ENCODE data around the gene PPP2R2D. TPM values are rescaled to one million over a fixed set of nuclear protein-coding genes. Genes with fewer than 3 reads are reported as not detected.
A peak's percentile ranks its signal among the peaks of the same experiment; 100 is the strongest.

The PPP2R2D gene
- total and polyA plus RNA-seq, 9 donors = 26.7 to 62.9 (median 42.0) TPM

DNA sequence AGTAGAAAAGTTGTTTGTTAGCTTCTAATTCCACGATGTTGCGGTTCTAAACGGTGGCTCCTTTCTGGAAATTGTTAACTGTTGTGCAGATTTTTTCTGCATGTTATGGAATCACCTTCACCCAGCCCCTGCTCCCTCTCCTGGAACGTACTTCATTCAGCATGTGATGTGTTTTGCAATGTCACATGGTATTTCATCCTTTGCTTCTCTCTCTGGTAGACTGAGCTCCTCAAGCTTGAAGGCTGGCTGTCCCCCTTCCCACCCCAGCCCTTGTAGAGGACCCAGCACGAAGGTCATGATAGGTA is 4.4 kb downstream of the PPP2R2D start:
- no peak overlapping the region for H3K4me3 ChIP-seq
- no peaks in the 10 kb centered on the region for H3K27me3 ChIP-seq
- WGBS, 3 donors = 53 to 74% (median 55%) methylated on average over 5 of the region's 5 CpGs
- DNase-seq = no peak
- intact Hi-C loops (cut with DNase I) = loop anchor here in 2 of 4 donors (10.0 kb wide), 2 partner anchors 70 to 80 kb away; partner anchors contain the start of gene BNIP3 (in 1 of the 2)
- peaks cover 39% of the 10 kb centered on the region for H3K4me1 ChIP-seq (ENCODE audit: insufficient read depth)
- no peaks in the 10 kb centered on the region for H3K36me3 ChIP-seq
- TF ChIP-seq POLR2A (IDR thresholded peaks at IDR 0.05) (no peak), EP300 (IDR thresholded peaks at IDR 0.05) (no peak)
- TF ChIP-seq, protein P1, sequence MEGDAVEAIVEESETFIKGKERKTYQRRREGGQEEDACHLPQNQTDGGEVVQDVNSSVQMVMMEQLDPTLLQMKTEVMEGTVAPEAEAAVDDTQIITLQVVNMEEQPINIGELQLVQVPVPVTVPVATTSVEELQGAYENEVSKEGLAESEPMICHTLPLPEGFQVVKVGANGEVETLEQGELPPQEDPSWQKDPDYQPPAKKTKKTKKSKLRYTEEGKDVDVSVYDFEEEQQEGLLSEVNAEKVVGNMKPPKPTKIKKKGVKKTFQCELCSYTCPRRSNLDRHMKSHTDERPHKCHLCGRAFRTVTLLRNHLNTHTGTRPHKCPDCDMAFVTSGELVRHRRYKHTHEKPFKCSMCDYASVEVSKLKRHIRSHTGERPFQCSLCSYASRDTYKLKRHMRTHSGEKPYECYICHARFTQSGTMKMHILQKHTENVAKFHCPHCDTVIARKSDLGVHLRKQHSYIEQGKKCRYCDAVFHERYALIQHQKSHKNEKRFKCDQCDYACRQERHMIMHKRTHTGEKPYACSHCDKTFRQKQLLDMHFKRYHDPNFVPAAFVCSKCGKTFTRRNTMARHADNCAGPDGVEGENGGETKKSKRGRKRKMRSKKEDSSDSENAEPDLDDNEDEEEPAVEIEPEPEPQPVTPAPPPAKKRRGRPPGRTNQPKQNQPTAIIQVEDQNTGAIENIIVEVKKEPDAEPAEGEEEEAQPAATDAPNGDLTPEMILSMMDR (IDR thresholded peaks at IDR 0.05) = no peak
- H3K27ac ChIP-seq = no peak overlapping the region
- no peaks in the 10 kb centered on the region for H3K9me3 ChIP-seq

DNA sequence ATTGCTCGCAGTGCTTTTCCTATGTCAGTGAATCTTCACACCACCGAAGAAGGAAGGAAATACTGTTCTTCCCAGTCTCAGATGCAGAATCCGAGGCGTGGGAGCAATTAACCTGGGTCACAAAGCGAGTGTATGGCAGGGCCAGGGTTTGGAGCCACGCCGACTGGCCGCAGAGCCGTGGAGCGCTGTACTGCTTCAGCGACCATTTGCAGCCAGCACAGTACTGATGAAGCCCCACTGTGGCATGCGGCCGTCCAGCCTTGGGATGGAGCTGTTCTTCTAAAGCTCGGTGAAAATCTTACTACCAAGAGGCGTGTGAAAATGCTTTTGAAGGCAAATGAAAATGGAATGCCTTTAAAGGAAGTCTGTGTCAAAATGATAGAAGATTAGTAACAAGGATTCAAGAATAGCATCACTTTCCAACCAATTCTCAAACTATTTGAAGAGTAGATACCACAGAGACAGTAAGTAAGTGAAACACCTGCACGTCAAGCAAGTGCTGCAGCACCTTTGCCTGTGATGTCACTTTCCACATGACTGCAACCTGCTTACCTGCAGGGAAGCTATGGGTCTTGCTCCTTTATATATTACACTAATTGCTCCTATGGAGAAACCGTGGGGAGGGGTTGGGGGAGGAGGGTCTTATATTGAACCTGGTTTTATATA is 4.9 kb downstream of the PPP2R2D start:
- no peak overlapping the region for H3K4me3 ChIP-seq
- intact Hi-C loops (cut with DNase I) = loop anchor here in 2 of 4 donors (10.0 kb wide), 2 partner anchors 69 to 79 kb away; partner anchors contain the start of gene BNIP3 (in 1 of the 2)
- TF ChIP-seq, protein P1 (IDR thresholded peaks at IDR 0.05) = no peak
- TF ChIP-seq EP300 (IDR thresholded peaks at IDR 0.05) (no peak), POLR2A (IDR thresholded peaks at IDR 0.05) (no peak)
- H3K27ac ChIP-seq = no peak overlapping the region
- H3K4me1 ChIP-seq (ENCODE audit: insufficient read depth) = peaks cover 41% of the 10 kb centered on the region
- H3K27me3 ChIP-seq = no peaks in the 10 kb centered on the region
- no peaks in the 10 kb centered on the region for H3K36me3 ChIP-seq
- peak in 1 of 5 donors; percentile 35 for DNase-seq
- WGBS, 3 donors = 66 to 90% (median 76%) methylated on average over 17 of the region's 17 CpGs
- H3K9me3 ChIP-seq = no peaks in the 10 kb centered on the region

DNA sequence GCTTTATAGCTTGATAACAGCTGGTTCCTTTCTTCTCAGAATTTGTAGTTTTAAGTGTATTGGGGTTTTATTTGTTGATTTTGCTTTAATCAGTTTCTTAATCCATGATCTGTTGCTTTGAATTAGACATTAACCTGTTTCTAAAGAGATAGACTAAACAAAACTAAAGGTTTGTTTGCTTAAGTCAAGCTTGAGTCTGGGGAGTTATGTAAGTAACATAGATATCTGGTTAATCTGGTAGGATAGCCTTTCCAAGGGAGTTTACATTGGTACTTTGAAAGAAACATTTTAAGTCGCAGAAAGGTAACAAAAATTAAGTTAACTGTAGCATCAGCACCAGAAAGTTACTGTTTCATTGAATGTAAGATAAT is 5.4 kb downstream of the PPP2R2D start:
- Histone ChIP-seq H3K27me3 (no peaks in the 10 kb centered on the region), H3K4me1 (ENCODE audit: insufficient read depth) (peaks cover 46% of the 10 kb centered on the region), H3K4me3 (no peak overlapping the region), H3K27ac (no peak overlapping the region), H3K9me3 (no peaks in the 10 kb centered on the region), H3K36me3 (no peaks in the 10 kb centered on the region)
- DNase-seq = no peak
- TF ChIP-seq EP300 (IDR thresholded peaks at IDR 0.05) (no peak), POLR2A (IDR thresholded peaks at IDR 0.05) (no peak)
- TF ChIP-seq, protein P1 (IDR thresholded peaks at IDR 0.05) = no peak
- intact Hi-C loops (cut with DNase I) = loop anchor here in 2 of 4 donors (10.0 kb wide), 2 partner anchors 69 to 79 kb away; partner anchors contain the start of gene BNIP3 (in 1 of the 2)
- WGBS, 3 donors = 37 to 78% (median 58%) methylated on average over 1 of the region's 1 CpG

GRCh38 chr10:131907679-131908078 is 6.9 kb downstream of the PPP2R2D start:
- intact Hi-C loops (cut with DNase I) = loop anchor here in 2 of 4 donors (10.0 kb wide), 2 partner anchors 67 to 77 kb away; partner anchors contain the start of gene BNIP3 (in 1 of the 2)
- Histone ChIP-seq H3K27me3 (no peaks in the 10 kb centered on the region), H3K36me3 (no peaks in the 10 kb centered on the region), H3K4me1 (ENCODE audit: insufficient read depth) (peaks cover 48% of the 10 kb centered on the region), H3K9me3 (no peaks in the 10 kb centered on the region), H3K4me3 (no peak overlapping the region), H3K27ac (no peak overlapping the region)
- TF ChIP-seq, protein P1 (IDR thresholded peaks at IDR 0.05) = no peak
- TF ChIP-seq POLR2A (IDR thresholded peaks at IDR 0.05) (no peak), EP300 (IDR thresholded peaks at IDR 0.05) (no peak)
- 82 to 92% (median 87%) methylated on average over 8 of the region's 8 CpGs for WGBS, 3 donors
- DNase-seq = no peak
